GM12872 (cell line): Measurements from ENCODE around the gene SNTG2.

Source experiments
- TF ChIP-seq, protein P1 (sequence below): IDR thresholded peaks from 3 replicates; pipeline ENCODE4 v1.5.1; 2011; ENCODE audit warnings: low read depth, mild to moderate bottlenecking, low read length, moderate library complexity; ENCODE audit not compliant: insufficient read depth

SNTG2 gene

DNA sequence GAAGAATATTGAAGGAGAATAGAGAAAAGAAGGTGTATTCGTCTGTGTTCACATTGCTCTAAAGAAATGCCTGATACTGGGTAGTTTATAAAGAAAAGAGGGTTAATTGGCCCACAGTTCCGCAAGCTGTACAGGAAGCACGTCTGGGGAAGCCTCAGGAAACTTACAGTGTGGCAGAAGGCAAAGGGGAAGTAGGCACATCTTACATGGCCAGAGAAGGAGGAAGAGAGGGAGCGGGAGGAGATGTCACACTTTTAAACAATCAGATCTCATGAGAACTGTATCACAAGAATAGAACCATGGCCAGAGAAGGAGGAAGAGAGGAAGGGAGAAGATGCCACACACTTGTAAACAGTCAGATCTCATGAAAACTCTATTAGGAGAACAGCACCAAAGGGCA is 303.0 kb downstream of the SNTG2 start:
- TF ChIP-seq, protein P1, sequence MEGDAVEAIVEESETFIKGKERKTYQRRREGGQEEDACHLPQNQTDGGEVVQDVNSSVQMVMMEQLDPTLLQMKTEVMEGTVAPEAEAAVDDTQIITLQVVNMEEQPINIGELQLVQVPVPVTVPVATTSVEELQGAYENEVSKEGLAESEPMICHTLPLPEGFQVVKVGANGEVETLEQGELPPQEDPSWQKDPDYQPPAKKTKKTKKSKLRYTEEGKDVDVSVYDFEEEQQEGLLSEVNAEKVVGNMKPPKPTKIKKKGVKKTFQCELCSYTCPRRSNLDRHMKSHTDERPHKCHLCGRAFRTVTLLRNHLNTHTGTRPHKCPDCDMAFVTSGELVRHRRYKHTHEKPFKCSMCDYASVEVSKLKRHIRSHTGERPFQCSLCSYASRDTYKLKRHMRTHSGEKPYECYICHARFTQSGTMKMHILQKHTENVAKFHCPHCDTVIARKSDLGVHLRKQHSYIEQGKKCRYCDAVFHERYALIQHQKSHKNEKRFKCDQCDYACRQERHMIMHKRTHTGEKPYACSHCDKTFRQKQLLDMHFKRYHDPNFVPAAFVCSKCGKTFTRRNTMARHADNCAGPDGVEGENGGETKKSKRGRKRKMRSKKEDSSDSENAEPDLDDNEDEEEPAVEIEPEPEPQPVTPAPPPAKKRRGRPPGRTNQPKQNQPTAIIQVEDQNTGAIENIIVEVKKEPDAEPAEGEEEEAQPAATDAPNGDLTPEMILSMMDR, result no peak

DNA sequence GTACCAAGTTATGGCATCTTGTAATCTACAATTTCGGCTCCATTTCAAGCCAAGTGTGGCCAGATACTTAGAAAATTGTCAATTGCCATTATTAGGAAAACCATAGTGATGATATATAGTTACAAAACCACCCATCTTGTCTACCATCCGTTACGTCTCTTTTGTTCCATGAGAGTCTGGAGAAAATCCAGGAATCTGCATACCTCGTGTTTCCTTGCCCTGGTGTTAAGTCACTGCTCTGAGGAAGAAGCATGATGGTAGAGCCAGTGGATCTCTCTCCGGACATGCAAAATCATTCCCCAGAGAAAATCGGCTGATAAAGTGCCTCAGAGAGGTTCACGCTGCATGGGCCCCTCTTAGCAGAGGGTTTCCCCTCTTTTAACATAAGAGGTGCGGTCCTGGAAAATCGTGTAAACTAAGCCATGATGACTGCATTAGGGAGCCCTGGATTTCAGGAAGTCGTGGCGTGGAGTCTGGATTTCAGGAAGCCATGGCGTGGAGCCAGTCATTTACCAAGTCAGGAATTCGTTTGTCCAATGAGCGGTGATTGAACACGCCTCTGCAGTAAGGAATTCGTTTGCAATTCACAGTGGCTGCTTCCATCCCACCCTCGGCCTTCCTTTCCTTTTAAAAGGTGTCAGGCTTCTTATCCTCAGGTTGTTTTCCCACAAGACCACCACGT is 304.2 kb downstream of the SNTG2 start:
- TF ChIP-seq, protein P1, result no peak

DNA sequence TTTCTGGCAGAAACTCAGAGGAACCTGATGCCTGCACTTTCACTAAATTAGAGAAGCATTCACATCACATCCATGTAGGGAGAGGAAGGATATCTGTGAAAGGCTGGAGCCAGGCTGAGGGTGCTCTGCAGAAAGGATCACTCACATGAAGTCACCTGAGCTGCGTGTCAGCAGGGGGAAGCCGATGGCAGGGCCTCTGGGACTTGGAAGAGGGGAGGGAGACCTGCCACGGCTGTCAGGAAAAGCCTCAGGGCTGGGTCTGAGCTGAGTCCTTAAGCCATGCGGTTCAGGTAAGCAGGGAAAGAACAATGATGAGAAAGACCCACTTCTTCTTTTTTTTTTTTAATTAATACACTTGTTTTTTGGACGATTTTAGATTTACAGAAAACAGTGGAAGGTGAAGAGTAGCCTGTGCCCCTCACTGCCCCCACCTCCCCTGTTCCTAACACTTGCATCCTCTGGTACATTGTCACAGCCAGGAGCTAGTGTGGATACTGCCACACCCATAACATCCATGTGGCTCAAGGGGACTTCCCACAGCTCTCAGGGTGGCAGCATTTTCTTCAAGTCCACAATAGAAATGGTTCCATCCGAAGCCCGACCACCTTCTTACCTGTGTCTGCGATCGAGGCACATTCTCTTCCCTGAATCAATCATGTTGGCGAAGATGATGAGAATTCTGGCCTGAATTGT is 306.1 kb downstream of the SNTG2 start:
- TF ChIP-seq, protein P1, result no peak

DNA sequence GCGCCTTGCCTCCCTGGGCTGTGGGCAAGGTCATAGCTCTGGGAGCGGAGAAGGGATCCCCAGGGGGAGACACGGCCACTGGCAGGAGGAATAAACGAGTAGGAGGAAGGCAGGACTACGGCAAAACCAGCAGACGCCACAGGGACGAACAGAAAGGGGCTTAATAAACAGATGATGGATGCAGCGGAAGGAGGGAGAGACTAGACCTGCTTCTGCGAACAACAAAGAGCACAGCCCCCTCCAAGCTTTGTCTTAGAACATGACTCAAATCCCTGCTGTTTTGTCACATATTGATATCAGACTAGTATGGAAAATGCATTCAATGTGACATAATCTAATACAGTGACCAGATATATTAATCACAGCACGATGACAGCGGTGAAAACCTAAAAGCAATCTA is 306.7 kb downstream of the SNTG2 start:
- TF ChIP-seq, protein P1, result no peak

DNA sequence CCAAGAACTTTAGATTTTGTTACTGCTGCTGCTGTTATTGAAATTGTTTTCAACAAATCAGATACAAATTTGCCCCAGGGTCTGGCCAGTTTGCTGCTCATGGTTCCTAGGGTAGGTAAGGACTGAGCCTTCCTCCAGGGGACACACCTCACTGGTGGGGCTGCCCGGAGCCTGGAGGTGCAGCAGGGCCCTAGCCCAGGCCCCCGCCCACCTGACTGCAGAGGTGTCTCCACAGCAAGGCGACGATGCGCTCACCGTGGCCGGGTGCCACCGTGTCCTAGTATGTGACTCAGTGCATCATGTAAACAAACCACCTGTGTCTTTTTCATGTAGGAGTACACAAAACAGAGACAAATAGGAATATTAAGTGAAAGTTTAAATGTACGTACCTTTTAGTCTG is 309.1 kb downstream of the SNTG2 start:
- TF ChIP-seq, protein P1, result no peak

DNA sequence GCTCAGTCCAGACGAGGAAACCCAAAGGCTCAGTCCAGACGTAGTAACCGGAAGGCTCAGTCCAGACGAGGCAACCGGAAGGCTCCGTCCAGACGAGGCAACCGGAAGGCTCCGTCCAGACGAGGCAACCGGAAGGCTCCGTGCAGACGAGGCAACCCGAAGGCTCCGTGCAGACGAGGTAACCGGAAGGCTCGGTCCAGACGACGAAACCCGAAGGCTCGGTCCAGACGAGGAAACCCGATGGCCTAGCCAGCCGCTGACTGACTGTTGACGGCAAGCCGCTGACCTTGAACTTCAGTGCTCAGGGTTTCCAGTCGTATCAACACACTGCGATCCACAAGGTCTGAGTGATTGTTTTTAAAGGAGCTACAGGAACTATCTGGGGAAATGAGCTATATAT is 312.0 kb downstream of the SNTG2 start:
- TF ChIP-seq, protein P1, result no peak

DNA sequence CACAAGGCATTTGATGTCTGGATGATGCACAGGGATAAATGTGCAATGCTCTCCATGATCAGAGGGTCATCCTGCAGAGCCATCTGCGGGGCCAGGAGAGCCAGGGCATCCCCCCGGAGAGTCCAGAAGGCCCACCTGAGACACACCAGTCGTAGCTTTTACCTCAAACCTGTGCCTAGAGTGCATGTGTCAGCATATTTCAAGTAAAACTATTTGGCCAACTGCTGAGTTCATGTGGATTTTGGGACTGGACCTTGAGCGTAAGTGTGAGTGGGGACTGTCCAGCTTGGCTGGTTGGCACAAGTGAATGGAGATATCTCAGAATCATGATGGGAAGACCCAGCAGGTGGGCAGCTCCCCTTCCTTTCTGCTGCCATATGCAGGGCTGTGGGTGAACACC is 314.8 kb downstream of the SNTG2 start:
- TF ChIP-seq, protein P1, result no peak
